Measurements from ENCODE around the gene PHF2. TPM values are rescaled to one million over a fixed set of nuclear protein-coding genes. Genes with fewer than 3 reads are reported as not detected.

PHF2 gene
- total and polyA plus RNA-seq, 2 of the 8 experiments (the other 6 are each of a cell fraction or from before 2014, with no cell fraction given) = 3.4 to 9.4 TPM

DNA sequence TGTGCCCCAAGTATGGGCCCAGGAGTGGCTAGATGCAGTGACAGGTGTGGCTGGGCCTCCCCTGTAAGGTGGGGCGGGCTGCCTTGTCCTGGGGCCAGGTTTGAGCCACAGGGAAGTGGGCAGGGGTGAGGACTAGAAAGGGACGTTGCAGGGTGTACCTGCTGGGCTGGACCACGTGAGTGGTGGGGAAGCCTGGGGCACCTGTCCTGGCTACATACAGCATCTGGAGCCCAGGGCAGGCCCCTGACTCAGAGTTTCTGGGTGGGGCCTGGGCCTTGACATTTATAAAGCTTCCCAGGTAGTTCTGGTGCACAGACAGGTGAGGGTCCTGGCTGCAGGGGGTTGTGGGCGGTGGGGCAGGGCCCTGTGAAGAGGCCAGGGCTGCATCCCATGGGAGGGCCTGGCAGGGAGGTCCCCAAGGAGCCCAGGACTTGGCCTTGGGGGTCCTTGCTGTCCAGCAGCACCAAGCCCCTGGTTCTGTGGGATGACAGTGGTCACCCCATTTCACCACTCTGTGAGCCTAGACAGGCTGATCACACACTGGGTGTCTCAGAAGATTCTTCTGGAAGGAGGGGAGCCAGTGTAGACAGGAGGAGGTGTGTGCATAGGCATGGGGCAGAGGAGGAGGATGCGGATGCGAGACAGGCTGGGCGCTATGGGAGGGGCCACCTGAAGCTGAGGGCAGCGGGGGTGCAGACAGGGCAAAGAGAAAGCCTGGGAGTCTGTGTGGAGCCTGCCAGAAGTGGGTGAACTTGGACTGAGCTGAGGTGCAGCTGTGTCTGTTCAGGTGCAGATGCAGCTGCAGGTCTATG, 94.0 kb downstream of the PHF2 start:
- H3K79me2 ChIP-seq (ENCODE audit: control insufficient read depth in 1 of 2, insufficient read depth in 2 of 2, low read length in 2 of 2) = no peaks in the 10 kb centered on the region
- no peak for TF ChIP-seq ASH2L (IDR thresholded peaks at IDR 0.05; ENCODE audit: low read length)
- TF ChIP-seq TCF12 (IDR thresholded peaks at IDR 0.05; ENCODE audit: low read depth, low read length) = no peak
- TF ChIP-seq, protein P1, sequence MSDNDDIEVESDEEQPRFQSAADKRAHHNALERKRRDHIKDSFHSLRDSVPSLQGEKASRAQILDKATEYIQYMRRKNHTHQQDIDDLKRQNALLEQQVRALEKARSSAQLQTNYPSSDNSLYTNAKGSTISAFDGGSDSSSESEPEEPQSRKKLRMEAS (IDR thresholded peaks at IDR 0.05) = no peak
- TF ChIP-seq JUND (IDR thresholded peaks at IDR 0.05; ENCODE audit: low read length) = no peak
- TF ChIP-seq ZNF274 (IDR thresholded peaks at IDR 0.05; ENCODE audit: borderline replicate concordance, extremely low read depth, low read length) = no peak
- TF ChIP-seq SIRT6 (IDR thresholded peaks at IDR 0.05; ENCODE audit: low read length) = no peak
- no peak for TF ChIP-seq RAD21 (IDR thresholded peaks at IDR 0.05 in 1 of 2, conservative IDR thresholded peaks at IDR 0.05 in 1 of 2; ENCODE audit: low read depth in 2 of 2, low read length in 2 of 2)
- no peak for TF ChIP-seq KDM1A (IDR thresholded peaks at IDR 0.05; ENCODE audit: borderline replicate concordance, low read length)
- TF ChIP-seq NRF1 (IDR thresholded peaks at IDR 0.05; ENCODE audit: low read depth, low read length) = no peak
- no peak for TF ChIP-seq SAP30 (IDR thresholded peaks at IDR 0.05; ENCODE audit: insufficient read depth, insufficient replicate concordance, low read length)
- H3K36me3 ChIP-seq (ENCODE audit: control insufficient read depth in 2 of 4, insufficient read depth in 4 of 4, low read length in 3 of 4) = no peaks in the 10 kb centered on the region; a peak in 1 of 8 replicates
- H2BK120ac ChIP-seq (replicated peaks; ENCODE audit: low read depth, low read length) = no peak overlapping the region
- FAIRE-seq (no peak), DNase-seq (ENCODE audit: low read depth in 1 of 2, low spot score in 2 of 2) (no peak)
- H2BK20ac ChIP-seq (ENCODE audit: low read length) = no peak overlapping the region
- no peak overlapping the region for H2AFZ ChIP-seq (ENCODE audit: low read length)
- no peak overlapping the region for H3K14ac ChIP-seq (ENCODE audit: insufficient read length)
- H2BK15ac ChIP-seq (ENCODE audit: low read length) = no peak overlapping the region
- no peak overlapping the region for H3K23ac ChIP-seq (ENCODE audit: insufficient read length)
- no peak overlapping the region for H2BK5ac ChIP-seq (ENCODE audit: low read depth, low read length)
- ChIA-PET CTCF (ENCODE audit: partially characterized antibody) (interaction anchor here (0.6 to 0.9 kb wide), 2 partner anchors 12 to 23 kb away, joined by 3 to 4 read pairs; no protein-coding TSS in a partner anchor), POLR2A (ENCODE audit: partially characterized antibody) (interaction anchor here (1.7 kb wide), 1 partner anchor 11 kb away, joined by 5 read pairs; no protein-coding TSS in a partner anchor)
- no peak overlapping the region for H4K91ac ChIP-seq (replicated peaks; ENCODE audit: insufficient read length, low read length)
- peaks cover 0 to 3% of the 10 kb centered on the region in 2 experiments for H4K20me1 ChIP-seq (replicated peaks in 1 of 2; ENCODE audit: control insufficient read depth in 1 of 2, insufficient read depth in 2 of 2, low read length in 2 of 2)
- no peak overlapping the region for H2AK5ac ChIP-seq (ENCODE audit: low read depth, low read length)
- peaks cover 2% of the 10 kb centered on the region; the same call in 1 of the 2 replicates for H3K23me2 ChIP-seq (ENCODE audit: low read depth, low read length)
- H3K9ac ChIP-seq (replicated peaks in 1 of 4; ENCODE audit: extremely low read depth in 1 of 4, low read depth in 3 of 4, low read length in 3 of 4) = no peak overlapping the region
- H3K4me2 ChIP-seq (ENCODE audit: insufficient read depth in 1 of 2, low read depth in 2 of 2, low read length in 2 of 2) = no peak overlapping the region
- H3K27me3 ChIP-seq (replicated peaks in 1 of 4; ENCODE audit: control insufficient read depth in 3 of 4, extremely low read depth in 1 of 4, insufficient read depth in 3 of 4, low read length in 3 of 4) = no peaks in the 10 kb centered on the region; a peak in 1 of 7 replicates
- H3K79me1 ChIP-seq (ENCODE audit: low read depth, low read length) = no peaks in the 10 kb centered on the region
- 87% methylated on average over 8 of the region's 8 CpGs; no CpG with 5 or more reads in 1 of the 2 experiments for WGBS, 2 experiments (ENCODE audit: extremely low coverage in 1 of 2, insufficient coverage in 1 of 2, insufficient read length in 1 of 2, insufficient replicate concordance in 2 of 2, low coverage in 1 of 2, low lambda C conversion rate in 2 of 2, missing lambda C conversion rate in 1 of 2)
- no peak overlapping the region for H2BK12ac ChIP-seq (ENCODE audit: low read depth, low read length)
- no peak overlapping the region for H3K27ac ChIP-seq (ENCODE audit: low read depth, low read length)
- H3K18ac ChIP-seq (ENCODE audit: extremely low read depth, low read length) = no peak overlapping the region
- H4K8ac ChIP-seq (ENCODE audit: extremely low read depth, insufficient read depth, low read length) = no peak overlapping the region; the same call in 1 of the 2 replicates
- no peak overlapping the region for H3K4me3 ChIP-seq (ENCODE audit: extremely low read depth in 1 of 4, insufficient read depth in 2 of 4, low read depth in 3 of 4, low read length in 4 of 4)
- H3K4me1 ChIP-seq (replicated peaks in 1 of 4; ENCODE audit: control insufficient read depth in 3 of 4, insufficient read depth in 4 of 4, low read length in 3 of 4) = no peaks in the 10 kb centered on the region; a peak in 3 of 7 replicates
- H3K56ac ChIP-seq (replicated peaks; ENCODE audit: insufficient read length, low read depth, low read length) = no peak overlapping the region
- H3K4ac ChIP-seq (replicated peaks; ENCODE audit: insufficient read length, low read depth, low read length) = no peak overlapping the region
- H3K9me3 ChIP-seq (ENCODE audit: insufficient read depth in 2 of 2, low read depth in 1 of 2, low read length in 1 of 2) = no peaks in the 10 kb centered on the region; a peak in 1 of 4 replicates
- H4K5ac ChIP-seq (ENCODE audit: insufficient read length, low read depth, low read length) = no peak overlapping the region

All from H1 (cell line).